SH-SY5Y (cell line): ENCODE data around the gene BTBD19.

Source experiments
- GATA2 ChIP-seq: IDR thresholded peaks from 2 replicates; pipeline ENCODE4 v1.6.1; 2011; ENCODE audit warnings: mild to moderate bottlenecking, low read depth, low read length
- GATA3 ChIP-seq: IDR thresholded peaks from 2 replicates; pipeline ENCODE4 v1.6.1; 2011; ENCODE audit warnings: low read depth, mild to moderate bottlenecking, low read length, moderate library complexity

- TF ChIP-seq GATA2, result no peak
- TF ChIP-seq GATA3, result no peak
Observed at GRCh38 chr1:44808938-44809917, 905 bp downstream of the BTBD19 start.
